Measurements from ENCODE around the gene ADRA2B. TPM values are rescaled to one million over a fixed set of nuclear protein-coding genes. Genes with fewer than 3 reads are reported as not detected.
A peak's percentile ranks its signal among the peaks of the same experiment; 100 is the strongest.

The ADRA2B gene
- total RNA-seq, 4 donors from 2014 or later: 0.42 to 2.4 (median 0.97) TPM

DNA sequence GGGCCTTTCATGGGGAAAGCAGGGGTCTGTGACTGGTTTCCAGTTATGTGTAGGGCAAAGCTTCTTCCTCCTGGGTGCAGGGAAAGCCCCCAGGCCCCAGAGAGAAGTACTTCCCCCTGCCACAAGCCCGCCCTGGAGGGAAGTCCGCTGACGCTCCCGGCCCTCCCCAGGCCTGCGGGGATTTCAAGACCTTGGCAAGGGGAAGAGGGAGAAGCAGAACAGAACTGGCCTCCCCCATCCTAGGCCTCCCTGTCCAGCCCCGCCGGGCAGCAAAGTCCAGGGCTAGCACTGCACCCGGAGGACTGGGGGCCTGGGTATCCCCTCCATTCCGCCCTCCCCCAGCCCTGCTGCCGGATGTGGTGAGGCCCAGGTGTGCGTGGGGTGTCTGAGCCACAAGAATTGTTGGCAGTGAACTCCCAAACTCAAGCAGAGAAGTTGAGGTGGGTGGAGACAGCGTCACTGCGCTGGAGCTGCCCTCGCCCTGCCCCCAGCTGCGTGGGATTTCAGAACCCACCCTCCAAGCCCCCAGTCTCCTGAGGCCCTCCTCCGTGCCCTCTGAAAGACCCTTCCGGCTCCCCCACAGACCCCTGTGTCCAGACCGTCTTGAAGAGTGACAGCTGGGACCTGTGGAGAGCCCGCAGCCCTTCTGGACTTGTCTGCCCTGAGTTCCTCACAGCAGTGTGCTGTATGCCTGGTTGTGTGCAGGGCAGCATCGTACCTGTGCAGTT is 29.9 kb upstream of the ADRA2B start:
- intact Hi-C loops (cut with DNase I; ENCODE audit: low total_unique reads): no loop called here
- DNase-seq (ENCODE audit: low spot score in 2 of 2): no peak
- TF ChIP-seq CTCF (IDR thresholded peaks at IDR 0.05): no peak
- no peak for TF ChIP-seq POLR2A (IDR thresholded peaks at IDR 0.05)
- H3K4me3 ChIP-seq (ENCODE audit: low read depth, poor library complexity, severe bottlenecking): no peak overlapping the region
- WGBS, 2 donors: 25 to 46% methylated on average over 16 to 18 of the region's 20 CpGs

- 29 to 36% methylated on average over 3 of the region's 3 CpGs for WGBS, 2 donors
- intact Hi-C loops (cut with DNase I; ENCODE audit: low total_unique reads): no loop called here
- no peak overlapping the region for H3K4me3 ChIP-seq (ENCODE audit: low read depth, poor library complexity, severe bottlenecking)
- no peak for DNase-seq (ENCODE audit: low spot score in 2 of 2)
- no peak for TF ChIP-seq POLR2A (IDR thresholded peaks at IDR 0.05)
- TF ChIP-seq CTCF (IDR thresholded peaks at IDR 0.05): no peak
Observed at GRCh38 chr2:96145848-96146152, 29.4 kb upstream of the ADRA2B start.

- peak; percentile 71 to 95 for DNase-seq (ENCODE audit: low spot score in 2 of 2)
- WGBS, 2 donors: 7 to 8% methylated on average over 21 to 35 of the region's 94 CpGs
- peak within 1 kb of the TSS; percentile 35 for H3K4me3 ChIP-seq (ENCODE audit: low read depth, poor library complexity, severe bottlenecking)
- intact Hi-C loops (cut with DNase I; ENCODE audit: low total_unique reads): no loop called here
- peak in 1 of 2 donors; percentile 37 for TF ChIP-seq POLR2A (IDR thresholded peaks at IDR 0.05)
- TF ChIP-seq CTCF (IDR thresholded peaks at IDR 0.05): no peak
Observed at GRCh38 chr2:96145036-96145847, 28.9 kb upstream of the ADRA2B start, which contains the start of gene DUSP2. Gene DUSP2, minus strand, starts transcription at chr2:96145440. Its CDS starts 86 bp downstream, at chr2:96145354.

GRCh38 chr2:96144481-96145035 is 28.2 kb upstream of the ADRA2B start:
- 12 to 14% methylated on average over 23 to 27 of the region's 35 CpGs for WGBS, 2 donors
- no peak for DNase-seq (ENCODE audit: low spot score in 2 of 2)
- TF ChIP-seq POLR2A (IDR thresholded peaks at IDR 0.05) (no peak), CTCF (IDR thresholded peaks at IDR 0.05) (no peak)
- intact Hi-C loops (cut with DNase I; ENCODE audit: low total_unique reads): no loop called here
- H3K4me3 ChIP-seq (ENCODE audit: low read depth, poor library complexity, severe bottlenecking): peak overlapping the region; percentile 35

GRCh38 chr2:96143848-96144480 is 27.6 kb upstream of the ADRA2B start:
- TF ChIP-seq CTCF (IDR thresholded peaks at IDR 0.05) (no peak), POLR2A (IDR thresholded peaks at IDR 0.05) (no peak)
- H3K4me3 ChIP-seq (ENCODE audit: low read depth, poor library complexity, severe bottlenecking): no peak overlapping the region
- no peak for DNase-seq (ENCODE audit: low spot score in 2 of 2)
- intact Hi-C loops (cut with DNase I; ENCODE audit: low total_unique reads): no loop called here
- WGBS, 2 donors: 66 to 74% methylated on average over 10 to 23 of the region's 23 CpGs

Measured in lower leg skin (tissue), 4 donors.